Measurements from ENCODE around the gene EVI5L.

Gene EVI5L

GRCh38 chr19:7861619-7862412 is 31.8 kb downstream of the EVI5L start:
- no peak for DNase-seq

- DNase-seq: no peak
Measured at GRCh38 chr19:7862413-7862951, 32.5 kb downstream of the EVI5L start.

- no peak for DNase-seq
Measured at GRCh38 chr19:7863157-7863970, 33.3 kb downstream of the EVI5L start.

GRCh38 chr19:7863971-7864689 is 34.1 kb downstream of the EVI5L start:
- no peak for DNase-seq

GRCh38 chr19:7864690-7865074 is 34.7 kb downstream of the EVI5L start:
- no peak for DNase-seq

GRCh38 chr19:7865262-7865911 is 35.4 kb downstream of the EVI5L start:
- DNase-seq: no peak

GRCh38 chr19:7866399-7867091 is 36.5 kb downstream of the EVI5L start:
- DNase-seq: no peak

- DNase-seq: no peak
Measured at GRCh38 chr19:7867092-7867844, 37.2 kb downstream of the EVI5L start.

- no peak for DNase-seq
Measured at GRCh38 chr19:7868326-7868670, 38.3 kb downstream of the EVI5L start.

GRCh38 chr19:7868671-7869452 is 38.8 kb downstream of the EVI5L start:
- DNase-seq: no peak

- DNase-seq: no peak
Measured at GRCh38 chr19:7869453-7869909, 39.5 kb downstream of the EVI5L start.

GRCh38 chr19:7869910-7870511 is 40.0 kb downstream of the EVI5L start:
- no peak for DNase-seq

GRCh38 chr19:7870571-7871436 is 40.8 kb downstream of the EVI5L start:
- DNase-seq: no peak

GRCh38 chr19:7871437-7872305 is 41.7 kb downstream of the EVI5L start:
- DNase-seq: peak; percentile 74

GRCh38 chr19:7872306-7873204 is 42.5 kb downstream of the EVI5L start:
- no peak for DNase-seq

- DNase-seq: no peak
Measured at GRCh38 chr19:7873304-7874075, 43.5 kb downstream of the EVI5L start.
